Left cardiac atrium (tissue), 4 donors: ENCODE data around the gene ERP27. TPM values are rescaled to one million over a fixed set of nuclear protein-coding genes. Genes with fewer than 3 reads are reported as not detected.

Experiments used
- ATAC-seq, 2 donors: fragments of 200-7000 bp; cut with Tn5 transposase; one replicate each; pipeline ENCODE4 v1.9.1; 2020; ENCODE audit warnings: mild to moderate bottlenecking in 2 of 2, moderate library complexity in 2 of 2
- DNase-seq: peaks from one replicate; pipeline ENCODE4 v3.0.0-alpha.2; 2020
- intact Hi-C, 2 donors: fragments of 100-400 bp; cut with DNase I; formaldehyde crosslinking; loops; one replicate each; pipeline versions ENCODE4 v1.14.1 to v1.15.1; 2022 to 2023
- total RNA-seq, 2 donors: library from RNA; stranded (reverse); fragmentation: NEBNext Ultra II Directional; extraction: Animal tissue kit (Norgen Biotek cat#: 25700); gene quantifications; one replicate each; pipeline ENCODE4 v1.2.1, GENCODE V29; 2021
- donor health status: DM: no; HTN: yes; CAD: no.
- donor health status: DM: no; HTN: yes; CAD: no; lungs with severe emphysema.
- donor health status: DM: yes; HTN: yes; CAD: no.
- donor health status: Dilated cardiomyopathy.

ERP27 gene
- total RNA-seq, 2 donors from 2014 or later: 0.18 to 0.44 TPM

- ATAC-seq (no peak), DNase-seq (no peak)
- intact Hi-C loops: no loop called here
Observed at GRCh38 chr12:14883686-14884085, 54.7 kb downstream of the ERP27 start.

- intact Hi-C loops: no loop called here
- DNase-seq (no peak), ATAC-seq (no peak)
Observed at GRCh38 chr12:14880890-14881453, 57.4 kb downstream of the ERP27 start.

GRCh38 chr12:14879222-14879933, 59.0 kb downstream of the ERP27 start:
- intact Hi-C loops: no loop called here
- ATAC-seq: peak; percentile 21 to 34
- no peak for DNase-seq

GRCh38 chr12:14878488-14878887, 59.8 kb downstream of the ERP27 start:
- ATAC-seq: peak in 1 of 2 donors; percentile 58
- no peak for DNase-seq
- intact Hi-C loops: no loop called here

- ATAC-seq: no peak
- intact Hi-C loops: no loop called here
- DNase-seq: no peak
Observed at GRCh38 chr12:14876833-14877232, 61.5 kb downstream of the ERP27 start.

- ATAC-seq: no peak
- no peak for DNase-seq
- intact Hi-C loops: no loop called here
Observed at GRCh38 chr12:14874882-14875281, 63.5 kb downstream of the ERP27 start.

- ATAC-seq (no peak), DNase-seq (no peak)
- intact Hi-C loops: no loop called here
Observed at GRCh38 chr12:14873440-14874185, 64.7 kb downstream of the ERP27 start.

GRCh38 chr12:14871886-14872285, 66.5 kb downstream of the ERP27 start:
- ATAC-seq (no peak), DNase-seq (no peak)
- intact Hi-C loops: no loop called here

GRCh38 chr12:14871247-14871646, 67.1 kb downstream of the ERP27 start:
- intact Hi-C loops: no loop called here
- DNase-seq (no peak), ATAC-seq (no peak)

- intact Hi-C loops: no loop called here
- ATAC-seq (no peak), DNase-seq (no peak)
Observed at GRCh38 chr12:14868916-14869506, 69.3 kb downstream of the ERP27 start.

Other genes starting within 250 kb of the ERP27 start
- gene GUCY2C, start 241.9 kb downstream of the ERP27 start, total RNA-seq: not detected
- 10 to 100 TPM; 41.0 to 56.0 TPM for gene WBP11, start 135.1 kb downstream of the ERP27 start, total RNA-seq
- gene C12orf60, start 134.9 kb downstream of the ERP27 start, total RNA-seq: 1 to 10 TPM in 1 of 2 donors, under 1 TPM in 1; 0.94 to 1.1 TPM
- gene SMCO3, start 124.4 kb downstream of the ERP27 start, total RNA-seq: under 1 TPM; 0.29 to 0.44 TPM
- 10 to 100 TPM in 1 of 2 donors, 1 to 10 TPM in 1; 5.4 to 11.8 TPM for gene ART4, start 95.0 kb downstream of the ERP27 start, total RNA-seq
- gene MGP, start 52.7 kb downstream of the ERP27 start, total RNA-seq: 1,000 to 10,000 TPM; 1,159 to 1,325 TPM
- 100 to 1,000 TPM in 1 of 2 donors, 10 to 100 TPM in 1; 80.0 to 118 TPM for gene ARHGDIB, start 23.1 kb upstream of the ERP27 start, total RNA-seq
- gene PDE6H, start 34.5 kb upstream of the ERP27 start, total RNA-seq: not detected